HepG2 (cell line): ENCODE results near the gene FAM174C. TPM values are rescaled to one million over a fixed set of nuclear protein-coding genes. Genes with fewer than 3 reads are reported as not detected.

Experiments used
- CREM ChIP-seq, 2 experiments: sonication (generic) in 1 of 2; formaldehyde crosslinking in 1 of 2; IDR thresholded peaks; 2 replicates each; pipeline versions ENCODE4 v1.4.0 to v1.6.1; 2016 to 2020; ENCODE audit warnings: antibody characterized with exemption in 1 of 2, mild to moderate bottlenecking in 1 of 2, missing genetic modification reagents in 1 of 2
- E2F2 ChIP-seq: sonication (generic); formaldehyde crosslinking; IDR thresholded peaks from 2 replicates; pipeline ENCODE4 v1.4.0; 2020; ENCODE audit warnings: missing genetic modification reagents, borderline replicate concordance
- FOXA1 ChIP-seq, 2 experiments: fragments of 450-650 bp in 1 of 2; sonication (generic) in 1 of 2; formaldehyde crosslinking in 1 of 2; IDR thresholded peaks; 2 replicates each; pipeline versions ENCODE4 v1.4.0 to v1.6.1; 2016 to 2020; ENCODE audit warnings: missing genetic modification reagents in 1 of 2
- FOXK1 ChIP-seq: sonication (generic); formaldehyde crosslinking; IDR thresholded peaks from 2 replicates; pipeline ENCODE4 v1.4.0; 2020; ENCODE audit warnings: low read depth, missing genetic modification reagents, borderline replicate concordance
- HNRNPLL ChIP-seq: fragments of 200-400 bp; formaldehyde crosslinking; IDR thresholded peaks from 2 replicates; pipeline ENCODE4 v1.6.1; 2017; ENCODE audit warnings: mild to moderate bottlenecking, low read depth, low read length; ENCODE audit not compliant: poor library complexity, severe bottlenecking
- KLF9 ChIP-seq: IDR thresholded peaks from 2 replicates; pipeline ENCODE4 v1.6.1; 2016; ENCODE audit warnings: low read depth
- KMT2A ChIP-seq: sonication (generic); formaldehyde crosslinking; IDR thresholded peaks from 2 replicates; pipeline ENCODE4 v1.4.0; 2020; ENCODE audit warnings: missing genetic modification reagents
- MTF1 ChIP-seq: sonication (generic); formaldehyde crosslinking; IDR thresholded peaks from 2 replicates; pipeline ENCODE4 v1.5.0; 2020; ENCODE audit warnings: missing genetic modification reagents
- MXD4 ChIP-seq: IDR thresholded peaks from 2 replicates; pipeline ENCODE4 v1.6.1; 2016; ENCODE audit warnings: mild to moderate bottlenecking, missing biosample characterization, missing genetic modification reagents
- STAT5B ChIP-seq: sonication (generic); formaldehyde crosslinking; IDR thresholded peaks from 2 replicates; pipeline ENCODE4 v1.4.0; 2020; ENCODE audit warnings: missing genetic modification reagents
- TAF1 ChIP-seq: sonication (generic); formaldehyde crosslinking; IDR thresholded peaks from 2 replicates; pipeline ENCODE4 v1.4.0; 2020; ENCODE audit warnings: missing genetic modification reagents
- USF2 ChIP-seq, 2 experiments: sonication (generic) in 1 of 2; formaldehyde crosslinking in 1 of 2; IDR thresholded peaks; 2 replicates each; pipeline versions ENCODE4 v1.5.1 to v1.6.1; 2011 to 2020; ENCODE audit warnings: borderline replicate concordance in 1 of 2, low read depth in 1 of 2, low read length in 1 of 2, mild to moderate bottlenecking in 1 of 2, missing genetic modification reagents in 1 of 2, moderate library complexity in 1 of 2
- ZBTB7A ChIP-seq: sonication (generic); formaldehyde crosslinking; IDR thresholded peaks from 2 replicates; pipeline ENCODE4 v1.8.0; 2022; ENCODE audit warnings: mild to moderate bottlenecking, missing genetic modification reagents
- ZNF275 ChIP-seq: sonication (generic); formaldehyde crosslinking; IDR thresholded peaks from 2 replicates; pipeline ENCODE4 v1.8.0; 2022; ENCODE audit warnings: missing genetic modification reagents, mild to moderate bottlenecking, inconsistent platforms, borderline replicate concordance
- ZNF749 ChIP-seq: sonication (generic); formaldehyde crosslinking; IDR thresholded peaks from 2 replicates; pipeline ENCODE4 v1.8.0; 2022; ENCODE audit warnings: mild to moderate bottlenecking, missing genetic modification reagents, moderate library complexity, borderline replicate concordance
- polyA plus RNA-seq, 8 experiments: library from polyadenylated mRNA; depleted of rRNA in 3 of 8; stranded (reverse) in 7 of 8; unstranded in 1 of 8; fragments of >200 nt; fragmentation: Illumina TruSeq in 4 of 8; extraction: Trizol in 4 of 8; gene quantifications; 2 replicates each; pipeline versions ENCODE4 v1.2.1 to v1.2.3, GENCODE V29; 2011 to 2016; ENCODE audit warnings: low read depth in 4 of 8, missing spikeins in 1 of 8, mixed read lengths in 1 of 8; ENCODE audit not compliant: insufficient read depth in 1 of 8
- total RNA-seq, 5 experiments: library from RNA; depleted of rRNA; stranded (reverse); fragments of >200 nt; fragmentation: Illumina TruSeq; extraction: Trizol; gene quantifications; 2 replicates each; pipeline ENCODE4 v1.2.3, GENCODE V29; 2016; ENCODE audit warnings: low read depth in 1 of 5
- TF ChIP-seq, protein P1 (sequence below): sonication (generic); formaldehyde crosslinking; IDR thresholded peaks from 2 replicates; pipeline ENCODE4 v1.5.1; 2020; ENCODE audit warnings: missing genetic modification reagents, mild to moderate bottlenecking, borderline replicate concordance
- TF ChIP-seq, protein P2 (sequence below): sonication (generic); formaldehyde crosslinking; IDR thresholded peaks from 2 replicates; pipeline ENCODE4 v1.4.0; 2020; ENCODE audit warnings: missing genetic modification reagents, borderline replicate concordance

FAM174C gene
- total and polyA plus RNA-seq, 2 of the 13 experiments (the other 11 are each of a cell fraction or from before 2014, with no cell fraction given), result 19.5 to 31.3 TPM

GRCh38 chr19:1259206-1259875 is 16.0 kb upstream of the FAM174C start (continued):
- TF ChIP-seq ZNF275 (CRISPR knock-in tag) (no peak; the same call in 1 of the 2 replicates), ZNF749 (CRISPR knock-in tag) (peak; percentile 88; the same call in 1 of the 2 replicates), MXD4 (peak; percentile 75; the same call in 1 of the 2 replicates), CREM (IDR thresholded peaks at IDR 0.05) (peak; percentile 64), CREM (CRISPR knock-in tag; IDR thresholded peaks at IDR 0.05) (no peak), MTF1 (CRISPR knock-in tag) (no peak), KLF9 (CRISPR knock-in tag) (peak; percentile 45; the same call in 1 of the 2 replicates), KMT2A (CRISPR knock-in tag) (0 out of 2 replicates have a peak, but pooled peaks have one; percentile 21), FOXA1 (IDR thresholded peaks at IDR 0.05) (no peak), FOXA1 (CRISPR knock-in tag; IDR thresholded peaks at IDR 0.05) (peak; percentile 11; the same call in 1 of the 2 replicates), HNRNPLL (peak; percentile 47), E2F2 (CRISPR knock-in tag) (peak; percentile 45; the same call in 1 of the 2 replicates), FOXK1 (0 out of 2 replicates have a peak, but pooled peaks have one; percentile 27), ZBTB7A (peak; percentile 97), STAT5B (CRISPR knock-in tag) (no peak), TAF1 (CRISPR knock-in tag) (peak; percentile 66), USF2 (IDR thresholded peaks at IDR 0.05; ENCODE audit: low read depth, low read length) (peak; percentile 19; the same call in 1 of the 2 replicates), USF2 (CRISPR knock-in tag; IDR thresholded peaks at IDR 0.05; ENCODE audit: borderline replicate concordance) (peak; percentile 60; the same call in 1 of the 2 replicates)
- TF ChIP-seq, protein P1, sequence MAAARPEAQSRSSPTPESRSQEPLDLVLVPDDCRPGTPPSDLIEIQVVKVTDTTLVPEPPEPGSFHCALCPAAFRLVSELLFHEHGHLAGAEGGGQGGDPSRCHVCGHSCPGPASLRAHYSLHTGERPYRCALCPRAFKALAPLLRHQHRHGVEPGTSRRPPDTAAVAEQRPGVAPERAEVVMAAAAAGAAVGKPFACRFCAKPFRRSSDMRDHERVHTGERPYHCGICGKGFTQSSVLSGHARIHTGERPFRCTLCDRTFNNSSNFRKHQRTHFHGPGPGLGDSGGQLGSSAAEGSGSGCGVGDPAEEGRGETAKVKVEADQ (CRISPR knock-in tag), result peak; percentile 83
- TF ChIP-seq, protein P2, sequence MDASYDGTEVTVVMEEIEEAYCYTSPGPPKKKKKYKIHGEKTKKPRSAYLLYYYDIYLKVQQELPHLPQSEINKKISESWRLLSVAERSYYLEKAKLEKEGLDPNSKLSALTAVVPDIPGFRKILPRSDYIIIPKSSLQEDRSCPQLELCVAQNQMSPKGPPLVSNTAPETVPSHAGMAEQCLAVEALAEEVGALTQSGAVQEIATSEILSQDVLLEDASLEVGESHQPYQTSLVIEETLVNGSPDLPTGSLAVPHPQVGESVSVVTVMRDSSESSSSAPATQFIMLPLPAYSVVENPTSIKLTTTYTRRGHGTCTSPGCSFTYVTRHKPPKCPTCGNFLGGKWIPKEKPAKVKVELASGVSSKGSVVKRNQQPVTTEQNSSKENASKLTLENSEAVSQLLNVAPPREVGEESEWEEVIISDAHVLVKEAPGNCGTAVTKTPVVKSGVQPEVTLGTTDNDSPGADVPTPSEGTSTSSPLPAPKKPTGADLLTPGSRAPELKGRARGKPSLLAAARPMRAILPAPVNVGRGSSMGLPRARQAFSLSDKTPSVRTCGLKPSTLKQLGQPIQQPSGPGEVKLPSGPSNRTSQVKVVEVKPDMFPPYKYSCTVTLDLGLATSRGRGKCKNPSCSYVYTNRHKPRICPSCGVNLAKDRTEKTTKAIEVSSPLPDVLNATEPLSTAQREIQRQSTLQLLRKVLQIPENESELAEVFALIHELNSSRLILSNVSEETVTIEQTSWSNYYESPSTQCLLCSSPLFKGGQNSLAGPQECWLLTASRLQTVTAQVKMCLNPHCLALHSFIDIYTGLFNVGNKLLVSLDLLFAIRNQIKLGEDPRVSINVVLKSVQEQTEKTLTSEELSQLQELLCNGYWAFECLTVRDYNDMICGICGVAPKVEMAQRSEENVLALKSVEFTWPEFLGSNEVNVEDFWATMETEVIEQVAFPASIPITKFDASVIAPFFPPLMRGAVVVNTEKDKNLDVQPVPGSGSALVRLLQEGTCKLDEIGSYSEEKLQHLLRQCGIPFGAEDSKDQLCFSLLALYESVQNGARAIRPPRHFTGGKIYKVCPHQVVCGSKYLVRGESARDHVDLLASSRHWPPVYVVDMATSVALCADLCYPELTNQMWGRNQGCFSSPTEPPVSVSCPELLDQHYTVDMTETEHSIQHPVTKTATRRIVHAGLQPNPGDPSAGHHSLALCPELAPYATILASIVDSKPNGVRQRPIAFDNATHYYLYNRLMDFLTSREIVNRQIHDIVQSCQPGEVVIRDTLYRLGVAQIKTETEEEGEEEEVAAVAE (CRISPR knock-in tag), result peak; percentile 70; the same call in 1 of the 2 replicates
